GM21619 (cell line): ENCODE measurements around the gene ATL1.
A peak's percentile ranks its signal among the peaks of the same experiment; 100 is the strongest.
"Not testable (repeated sequence)": the region's sequence is repeated elsewhere in the genome, so short reads cannot be mapped to it uniquely, and the experiment has no call there.

Experiments
- ATAC-seq: cut with Tn5 transposase; IDR thresholded peaks from one replicate; pipeline ENCODE4 v1.9.1; 2021; ENCODE audit not compliant: unreplicated experiment

Gene ATL1

DNA sequence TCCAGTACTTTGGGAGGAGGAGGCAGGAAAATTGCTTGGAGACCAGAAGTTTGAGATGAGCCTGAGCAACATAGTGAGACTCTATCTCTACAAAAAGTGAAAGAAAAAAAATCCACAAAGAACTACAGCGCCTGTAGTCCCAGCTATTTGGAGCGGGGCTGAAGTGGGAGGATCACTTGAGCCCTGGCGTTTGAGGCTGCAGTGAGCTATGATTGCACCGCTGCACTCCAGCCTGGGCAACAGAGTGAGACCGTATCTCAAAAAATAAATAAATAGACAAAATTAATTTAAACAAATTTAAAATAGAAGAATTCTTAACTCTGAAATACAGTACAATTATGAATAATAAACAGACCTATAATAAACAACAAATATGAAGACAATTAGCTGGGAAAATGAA lies 40.9 kb downstream of the ATL1 start:
- no peak for ATAC-seq

- no peak for ATAC-seq
Measured at GRCh38 chr14:50601394-50601793, 41.4 kb downstream of the ATL1 start.

DNA sequence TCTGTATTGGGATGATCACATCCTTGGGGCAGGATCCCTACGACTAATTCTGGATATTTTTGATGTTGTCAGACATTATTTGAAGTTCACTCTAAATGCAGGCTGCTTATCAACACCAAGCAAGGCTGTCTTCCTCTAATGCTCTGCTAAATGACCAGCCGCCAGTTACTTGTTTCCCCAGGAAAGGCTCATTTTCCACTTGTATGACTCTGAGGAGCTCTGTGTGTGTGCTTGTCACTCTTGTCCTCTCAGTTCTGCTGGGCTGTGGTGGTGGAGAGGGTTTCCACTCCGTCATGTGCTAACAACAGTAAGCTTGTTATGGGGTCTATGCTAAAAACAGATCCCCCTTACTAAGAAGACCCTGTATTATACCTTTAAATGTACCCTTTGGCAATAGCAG lies 42.1 kb downstream of the ATL1 start:
- ATAC-seq = no peak

- no peak for ATAC-seq
Measured at GRCh38 chr14:50603565-50603964, 43.6 kb downstream of the ATL1 start.

- ATAC-seq = no peak
Measured at GRCh38 chr14:50605766-50606165, 45.8 kb downstream of the ATL1 start.

GRCh38 chr14:50606468-50606867 lies 46.5 kb downstream of the ATL1 start:
- no peak for ATAC-seq

DNA sequence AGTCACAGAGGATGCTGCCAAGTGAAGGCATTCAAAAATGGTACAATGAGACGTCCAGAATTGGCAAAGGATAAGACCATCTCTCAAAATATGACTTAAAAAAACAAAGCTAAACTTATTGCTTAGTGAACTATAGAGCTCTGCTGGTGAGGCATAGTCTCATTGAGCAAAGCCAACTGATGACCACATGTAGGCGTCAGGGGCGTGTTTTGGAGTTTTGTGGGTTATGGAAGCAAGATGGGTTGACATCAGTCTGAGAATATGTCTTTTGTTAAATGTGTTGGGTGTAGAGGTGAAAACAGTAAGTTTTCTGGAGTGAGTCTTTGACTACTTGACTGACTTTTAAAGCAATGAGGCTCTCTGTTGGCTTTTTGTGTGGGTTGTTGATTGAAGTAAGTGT lies 47.2 kb downstream of the ATL1 start:
- ATAC-seq = no peak

DNA sequence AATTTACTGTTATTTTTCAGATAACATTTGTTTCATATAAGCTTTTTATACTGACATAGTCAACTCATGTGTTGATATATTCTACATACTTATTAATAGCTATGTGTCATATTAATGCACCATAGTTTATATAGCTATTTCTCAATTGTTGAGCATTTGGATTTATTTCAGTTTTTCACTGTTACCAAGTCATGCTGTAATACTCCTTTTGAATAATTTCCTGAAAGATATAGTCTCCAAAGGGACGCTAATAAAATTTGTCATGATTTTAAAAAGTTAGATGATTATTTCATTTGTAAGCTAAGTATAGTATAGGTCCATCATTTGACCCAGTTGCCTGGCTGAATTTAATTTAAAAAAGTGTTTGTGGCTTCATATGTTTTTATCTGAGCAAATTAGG lies 47.8 kb downstream of the ATL1 start:
- no peak for ATAC-seq

GRCh38 chr14:50608302-50608851 lies 48.4 kb downstream of the ATL1 start:
- ATAC-seq = no peak

- no peak for ATAC-seq
Measured at GRCh38 chr14:50610465-50610864, 50.5 kb downstream of the ATL1 start.

GRCh38 chr14:50612806-50613205 lies 52.9 kb downstream of the ATL1 start:
- no peak for ATAC-seq

DNA sequence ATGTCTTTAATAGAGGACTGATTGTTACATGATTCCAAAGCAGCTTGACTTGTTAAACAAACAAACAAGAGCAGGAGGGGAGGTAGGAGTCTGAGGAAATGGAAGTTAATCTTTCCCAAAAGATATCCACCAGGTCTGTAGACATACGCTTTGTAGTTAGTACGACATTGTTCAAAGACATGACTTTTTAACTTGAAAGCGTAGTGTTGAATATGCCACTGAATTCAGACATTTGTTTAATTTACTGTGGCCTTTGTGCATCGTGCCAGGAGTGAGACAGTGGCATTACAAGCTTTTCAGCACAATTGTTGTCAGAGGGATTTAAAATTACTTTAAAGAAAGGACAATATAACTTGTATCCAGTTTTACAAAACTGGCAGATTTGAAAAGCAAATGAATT lies 55.1 kb downstream of the ATL1 start:
- no peak for ATAC-seq

DNA sequence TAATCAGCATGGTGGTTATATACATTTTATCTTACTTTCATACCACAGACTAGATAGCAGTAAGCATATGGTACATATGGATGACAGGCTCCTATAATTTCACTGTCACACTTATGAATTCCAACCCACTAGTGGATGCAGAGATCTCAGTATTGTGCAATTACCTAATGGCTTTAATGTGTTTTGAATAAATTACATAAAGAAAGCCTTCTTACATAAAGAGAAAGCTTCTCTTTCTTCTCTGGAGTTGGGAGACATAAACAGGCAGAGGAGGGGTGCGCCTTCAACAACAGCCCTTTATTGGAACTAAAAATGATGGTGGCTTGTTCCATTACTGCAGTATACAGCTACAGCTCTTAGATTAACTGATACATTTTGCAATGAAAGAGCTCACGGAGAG lies 55.6 kb downstream of the ATL1 start:
- ATAC-seq = no peak

DNA sequence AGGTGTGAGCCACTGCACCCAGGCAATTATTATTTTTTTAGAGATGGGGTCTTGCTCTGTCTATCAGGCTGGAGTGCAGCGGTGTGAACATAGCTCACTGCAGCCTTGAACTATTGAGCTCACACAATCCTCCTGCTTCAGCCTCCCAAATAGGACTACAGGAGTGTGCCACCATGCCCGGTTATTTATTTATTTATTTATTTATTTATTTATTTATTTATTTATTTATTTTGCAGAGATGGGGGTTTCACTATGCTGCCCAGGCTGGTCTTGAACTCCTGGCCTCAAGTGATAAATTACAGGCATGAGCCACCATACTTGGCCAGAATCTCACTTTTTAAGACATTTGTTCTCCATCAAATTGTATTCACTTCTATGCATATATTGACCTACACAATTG lies 56.3 kb downstream of the ATL1 start:
- ATAC-seq = no peak

GRCh38 chr14:50619569-50620141 lies 59.7 kb downstream of the ATL1 start:
- ATAC-seq = no peak

DNA sequence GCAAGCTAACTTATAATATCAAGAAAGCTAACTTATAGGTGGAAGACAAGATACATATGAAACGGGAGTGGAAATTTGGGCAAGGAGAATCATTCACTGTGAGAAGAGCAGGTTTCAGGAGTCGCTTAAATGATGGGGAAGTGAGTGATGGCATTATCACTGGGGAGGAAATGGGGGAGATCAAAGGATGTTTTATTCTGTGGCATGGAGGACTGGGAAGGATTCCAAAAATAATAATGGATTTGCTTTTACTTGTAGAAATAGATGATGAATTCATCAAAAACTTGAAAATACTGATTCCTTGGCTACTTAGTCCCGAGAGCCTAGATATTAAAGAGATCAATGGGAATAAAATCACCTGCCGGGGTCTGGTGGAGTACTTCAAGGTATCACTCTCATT lies 60.4 kb downstream of the ATL1 start:
- no peak for ATAC-seq

DNA sequence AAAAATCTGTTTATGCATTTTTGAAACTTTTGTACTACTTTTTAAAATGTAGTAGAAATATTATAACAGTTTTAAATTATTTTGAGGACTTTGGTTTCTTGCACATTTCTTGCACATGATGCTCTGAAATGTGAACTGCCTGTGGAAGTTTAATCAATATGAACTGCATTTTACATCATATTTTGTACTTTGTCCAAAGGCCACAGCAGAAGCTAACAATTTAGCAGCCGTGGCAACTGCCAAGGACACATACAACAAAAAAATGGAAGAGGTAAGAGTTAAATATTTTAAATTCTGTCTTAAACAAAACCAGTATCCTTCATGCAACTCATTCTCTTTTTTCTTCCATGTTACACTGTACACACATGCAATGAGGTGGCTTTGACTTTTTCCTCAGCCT lies 63.0 kb downstream of the ATL1 start:
- no peak for ATAC-seq

DNA sequence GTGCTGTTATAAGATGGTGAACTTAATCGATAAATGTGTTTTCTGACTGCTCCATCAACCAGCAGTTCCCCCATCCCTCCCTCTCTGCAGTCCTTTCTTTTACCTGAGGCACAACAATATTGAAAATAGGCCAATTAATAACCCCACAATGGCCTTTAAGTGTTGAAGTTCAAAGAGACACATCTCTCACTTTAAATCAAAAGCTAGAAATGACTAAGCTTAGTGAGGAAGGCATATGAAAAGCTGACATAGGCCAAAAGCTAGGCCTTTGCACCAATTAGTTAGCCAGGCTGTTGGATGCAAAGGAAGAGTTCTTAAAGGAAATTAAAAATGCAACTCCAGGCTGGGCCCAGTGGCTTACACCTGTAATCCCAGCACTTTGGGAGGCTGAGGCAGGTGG lies 64.5 kb downstream of the ATL1 start:
- peak; percentile 50 for ATAC-seq

- ATAC-seq = not testable (repeated sequence)
Measured at GRCh38 chr14:50624947-50625346, 65.0 kb downstream of the ATL1 start.

GRCh38 chr14:50631408-50631821 lies 71.5 kb downstream of the ATL1 start:
- ATAC-seq = no peak

DNA sequence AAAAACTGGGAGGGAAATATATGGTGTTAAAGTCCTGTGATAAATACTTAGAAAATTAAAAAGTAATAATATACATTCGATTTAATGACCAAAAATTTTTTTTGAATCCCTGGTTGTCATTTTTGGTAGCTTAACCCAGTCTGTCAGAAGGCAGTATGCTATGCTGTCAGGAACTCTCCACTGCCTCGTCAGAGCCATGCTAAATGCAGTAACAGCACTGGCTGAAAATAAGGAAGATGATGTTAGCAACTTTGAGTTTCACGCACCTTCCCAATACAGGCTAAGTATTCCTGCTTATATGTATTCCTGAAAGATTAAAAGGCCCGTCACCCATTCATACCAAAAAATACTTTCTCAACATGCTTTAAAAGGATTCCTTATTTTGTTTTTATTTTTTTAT lies 74.0 kb downstream of the ATL1 start:
- no peak for ATAC-seq

- no peak for ATAC-seq
Measured at GRCh38 chr14:50635141-50635540, 75.2 kb downstream of the ATL1 start.

- ATAC-seq = peak; percentile 89
Measured at GRCh38 chr14:50647282-50647681, 87.3 kb downstream of the ATL1 start.
